T-helper 22 cell (primary cell): ENCODE results near the gene KXD1.
"Not testable (repeated sequence)": the region's sequence is repeated elsewhere in the genome, so short reads cannot be mapped to it uniquely, and the experiment has no call there.

ENCODE experiments used
- DNase-seq: peaks from one replicate; pipeline ENCODE4 v3.0.0-alpha.2; 2020; ENCODE audit warnings: low read depth

The KXD1 gene, protein sequence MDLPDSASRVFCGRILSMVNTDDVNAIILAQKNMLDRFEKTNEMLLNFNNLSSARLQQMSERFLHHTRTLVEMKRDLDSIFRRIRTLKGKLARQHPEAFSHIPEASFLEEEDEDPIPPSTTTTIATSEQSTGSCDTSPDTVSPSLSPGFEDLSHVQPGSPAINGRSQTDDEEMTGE

GRCh38 chr19:18557411-18558201, at the start of gene KXD1:
KXD1 (plus strand) TSS chr19:18557870; CDS start chr19:18562057, 4,187 bp downstream.
- peak; percentile 98 for DNase-seq

- DNase-seq = no peak
Observed at GRCh38 chr19:18508585-18508984, 49.1 kb upstream of the KXD1 start.

GRCh38 chr19:18510216-18510615, 47.5 kb upstream of the KXD1 start:
- DNase-seq = no peak

- DNase-seq = no peak
Observed at GRCh38 chr19:18513868-18514267, 43.8 kb upstream of the KXD1 start.

- peak; percentile 59 for DNase-seq
Observed at GRCh38 chr19:18514800-18515682, 42.6 kb upstream of the KXD1 start.

- DNase-seq = no peak
Observed at GRCh38 chr19:18515959-18516358, 41.7 kb upstream of the KXD1 start.

DNA sequence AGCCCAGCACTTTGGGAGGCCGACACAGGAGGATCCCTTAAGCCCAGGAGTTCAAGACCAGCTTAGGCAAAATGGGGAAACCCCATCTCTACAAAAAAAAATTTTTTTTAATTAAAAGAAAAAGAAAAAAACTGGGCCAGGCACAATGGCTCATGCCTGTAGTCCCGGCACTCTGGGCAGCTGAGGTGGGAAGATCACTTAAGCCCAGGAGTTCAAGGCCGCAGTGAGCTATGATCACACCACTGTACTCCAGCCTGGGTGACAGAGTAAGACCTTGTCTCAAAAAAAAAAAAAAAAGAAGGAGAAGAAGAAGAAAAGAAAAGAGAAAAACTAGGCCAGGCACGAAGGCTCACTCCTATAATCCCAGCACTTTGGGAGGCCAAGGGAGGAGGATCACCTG, 40.1 kb upstream of the KXD1 start:
- DNase-seq = no peak

DNA sequence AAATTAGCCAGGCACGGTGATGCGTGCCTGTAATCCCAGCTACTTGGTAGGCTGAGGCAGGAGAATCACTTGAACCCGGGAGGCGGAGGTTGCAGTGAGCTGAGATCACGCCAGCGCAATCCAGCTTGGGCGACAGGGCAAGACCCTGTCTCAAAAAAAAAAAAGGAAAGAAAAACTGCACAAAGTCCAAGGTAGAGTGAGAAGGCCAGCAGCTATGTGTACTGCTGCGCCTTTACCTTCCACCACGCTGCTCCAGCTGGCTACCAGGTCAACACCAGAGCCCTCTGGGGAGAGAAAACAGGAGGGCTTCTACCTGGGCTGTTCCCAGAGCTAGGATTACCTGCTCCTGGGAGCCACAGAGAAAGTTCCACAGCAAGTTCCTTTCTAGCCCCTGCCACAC, 39.0 kb upstream of the KXD1 start:
- no peak for DNase-seq

- DNase-seq = peak; percentile 24
Observed at GRCh38 chr19:18519962-18520847, 37.5 kb upstream of the KXD1 start.

DNA sequence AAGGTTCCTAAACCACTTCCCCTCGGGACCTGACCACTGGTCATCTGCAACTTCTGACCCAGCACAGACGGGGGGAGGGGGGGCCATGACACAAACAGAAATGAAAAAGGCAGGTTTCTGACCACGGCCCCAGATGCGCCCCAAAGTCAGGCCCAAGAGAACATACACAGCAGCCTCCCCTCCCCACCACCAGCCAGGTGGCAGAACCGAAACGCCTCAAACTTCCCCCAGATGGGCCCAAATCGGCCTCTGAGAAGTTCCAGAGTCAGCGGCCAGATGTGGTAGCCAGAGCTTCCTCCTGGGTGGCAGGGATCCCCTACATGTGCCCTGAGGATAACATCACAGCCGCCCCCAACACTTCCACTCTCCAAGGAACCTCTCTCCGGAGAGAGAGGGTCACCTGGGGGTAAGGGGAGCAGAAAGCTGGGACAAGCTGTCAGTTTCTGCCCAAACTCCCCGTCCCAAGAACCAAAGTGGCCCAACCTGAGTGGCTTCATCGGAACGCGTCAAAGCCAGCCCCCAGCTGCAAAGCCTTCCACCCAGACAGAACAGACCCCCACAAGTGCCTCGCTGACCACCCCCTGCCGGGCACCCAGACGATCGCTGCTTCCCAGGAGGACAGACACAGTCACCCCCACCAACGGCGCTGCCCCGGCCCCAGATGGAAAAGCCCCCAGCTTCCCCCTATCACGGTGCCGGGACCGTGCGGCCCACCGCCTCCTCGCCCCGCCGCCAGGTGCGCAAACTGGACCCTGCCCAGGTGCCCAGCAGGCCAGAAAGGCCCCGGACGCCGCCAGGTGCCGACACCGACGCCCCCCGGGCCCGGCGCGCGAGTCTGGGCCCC, 36.6 kb upstream of the KXD1 start:
- no peak for DNase-seq

DNA sequence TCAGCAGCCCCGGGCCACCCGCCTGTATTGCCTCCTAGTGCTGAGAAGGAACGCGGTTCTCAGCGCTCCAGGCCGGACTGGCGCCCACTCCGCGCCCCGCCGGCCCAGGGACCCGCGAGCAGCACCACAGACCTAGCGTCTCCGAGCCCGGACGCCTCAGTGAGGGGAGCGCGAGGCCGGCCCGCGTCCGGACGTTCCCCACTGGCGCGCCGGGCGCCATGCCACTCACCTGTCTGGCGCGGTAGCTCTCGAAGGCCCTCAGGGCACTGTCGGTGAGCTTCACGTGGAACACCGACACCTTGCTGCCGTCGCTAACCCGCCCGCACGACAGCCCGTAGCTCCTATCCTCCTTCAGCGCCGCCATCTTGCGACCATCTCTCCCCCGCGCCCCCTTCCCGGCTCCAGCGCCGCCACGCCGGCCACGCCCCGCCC, 36.0 kb upstream of the KXD1 start, which contains the start of gene ELL:
ELL (minus strand) TSS at position 379 of the 432 bp plus-strand sequence; CDS start at position 364, 15 bp downstream.
- no peak for DNase-seq

- peak; percentile 100 for DNase-seq
Observed at GRCh38 chr19:18522124-18522861, 35.4 kb upstream of the KXD1 start.

DNA sequence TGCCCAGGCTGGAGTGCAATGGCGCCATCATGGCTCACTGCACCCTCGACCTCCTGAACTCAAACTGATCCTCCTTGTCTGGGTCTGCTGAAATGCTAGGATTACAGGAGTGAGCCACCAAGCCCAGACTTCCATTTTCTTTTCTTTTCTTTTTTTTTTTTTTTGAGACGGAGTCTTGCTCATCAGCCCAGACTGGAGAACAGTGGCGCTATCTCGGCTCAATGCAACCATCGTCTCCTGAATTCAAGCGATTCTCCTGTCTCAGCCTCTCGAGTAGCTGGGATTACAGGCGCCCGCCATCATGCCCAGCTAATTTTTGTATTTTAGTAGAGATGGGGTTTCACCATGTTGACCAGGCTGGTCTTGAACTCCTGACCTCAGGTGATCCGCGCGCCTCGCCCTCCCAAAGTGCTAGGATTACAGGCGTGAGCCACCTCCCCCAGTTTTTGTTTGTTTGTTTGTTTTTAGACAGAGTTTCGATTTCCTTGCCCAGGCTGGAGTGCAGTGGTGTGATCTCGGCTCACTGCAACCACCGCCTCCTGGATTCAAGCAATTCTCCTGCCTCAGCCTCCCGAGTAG, 34.7 kb upstream of the KXD1 start:
- not testable (repeated sequence) for DNase-seq

DNA sequence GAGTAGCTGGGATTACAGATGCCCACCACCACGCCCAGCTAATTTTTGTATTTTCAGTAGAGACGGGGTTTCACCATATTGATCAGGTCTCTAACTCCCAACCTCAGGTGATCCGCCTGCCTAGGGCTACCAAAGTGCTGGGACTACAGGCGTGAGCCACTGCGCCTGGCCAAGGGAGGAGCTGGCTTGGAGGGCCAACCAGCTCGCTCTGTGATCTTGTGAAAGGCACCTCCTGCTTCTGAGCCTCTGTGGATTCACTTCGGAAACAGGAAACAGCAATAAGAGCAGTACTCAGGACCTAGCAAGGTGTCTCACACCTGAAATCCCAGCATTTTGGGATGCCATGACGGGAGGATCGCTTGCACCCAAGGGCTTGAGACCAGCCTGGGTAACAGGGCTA, 33.8 kb upstream of the KXD1 start:
- DNase-seq = no peak

GRCh38 chr19:18526316-18526715, 31.4 kb upstream of the KXD1 start:
- no peak for DNase-seq

DNA sequence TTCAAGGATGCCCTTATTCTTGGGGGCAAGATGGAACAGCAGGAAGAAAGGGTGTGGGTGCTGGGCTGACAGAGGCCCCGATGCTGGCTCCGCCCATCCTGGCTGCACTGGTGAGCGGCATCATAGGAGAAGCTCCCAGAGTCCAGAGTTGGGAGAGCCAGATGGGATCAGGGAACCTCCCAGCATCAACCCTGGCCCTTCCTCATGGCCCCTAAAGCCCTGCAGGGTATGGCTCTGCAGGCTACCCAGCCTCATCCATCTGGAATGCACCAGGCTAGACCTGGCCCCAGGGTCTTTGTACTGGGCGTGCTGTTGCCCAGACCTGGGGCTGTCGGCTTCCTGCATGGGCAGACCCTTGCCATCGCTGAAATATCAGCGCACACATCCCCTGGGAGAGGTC, 27.9 kb upstream of the KXD1 start:
- no peak for DNase-seq

DNA sequence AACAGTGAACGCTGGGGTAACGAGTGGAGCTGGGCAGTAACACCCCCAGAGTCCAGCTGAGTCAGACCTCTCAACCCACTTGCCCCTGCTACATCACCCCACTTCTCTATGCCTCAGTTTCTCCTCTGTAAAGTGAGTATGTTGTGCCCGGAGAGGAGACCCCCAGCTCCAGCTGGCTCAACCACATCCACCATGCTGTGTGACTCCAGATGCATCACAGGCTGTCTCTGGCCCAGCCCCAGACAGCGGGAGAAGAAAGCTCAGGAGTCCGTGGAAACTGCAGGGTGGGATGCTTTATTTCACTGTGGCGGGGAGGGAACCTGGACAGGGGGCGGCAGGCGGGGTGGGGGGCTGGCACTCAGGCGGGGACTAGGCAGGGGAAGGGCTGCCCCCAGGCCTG, 26.2 kb upstream of the KXD1 start:
- no peak for DNase-seq

DNA sequence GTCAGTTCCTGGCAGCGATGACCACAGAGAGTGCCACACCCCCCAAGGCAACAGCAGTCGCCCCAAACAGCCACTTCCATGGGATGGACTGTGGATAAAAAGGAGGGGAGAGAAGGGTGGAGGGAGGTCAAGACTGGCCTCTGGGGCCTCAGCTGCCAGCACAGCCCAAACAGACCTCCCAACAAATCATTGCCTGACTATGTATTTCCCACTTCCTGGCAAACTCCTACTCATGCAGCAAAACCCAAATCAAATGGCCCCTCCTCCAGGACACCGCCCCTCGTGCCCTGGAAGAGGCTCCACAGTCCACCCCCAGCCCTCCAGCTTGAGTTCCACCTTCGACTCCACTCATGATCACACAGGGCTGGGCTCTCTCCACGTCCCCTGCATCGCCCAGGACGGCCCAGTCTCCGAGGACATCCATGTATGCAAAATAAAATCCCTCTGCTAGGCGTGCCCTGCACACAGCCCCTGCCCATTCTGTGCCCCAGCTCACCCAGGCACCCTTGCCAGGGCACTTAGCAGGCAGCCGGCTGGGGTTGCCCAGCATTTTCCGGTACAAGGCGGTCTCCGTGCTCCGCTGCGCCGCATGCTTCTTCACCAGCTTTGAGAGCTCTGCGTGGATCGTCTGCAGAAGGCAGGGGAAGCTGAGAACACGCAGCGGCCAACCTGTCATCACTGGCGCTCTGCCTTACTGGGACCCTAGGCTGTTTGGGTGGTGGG, 25.3 kb upstream of the KXD1 start:
- no peak for DNase-seq

- DNase-seq = no peak
Observed at GRCh38 chr19:18533058-18533457, 24.6 kb upstream of the KXD1 start.
